HG03432 (cell line): Measurements from ENCODE around the gene RTCA.

ENCODE experiments used
- ATAC-seq: cut with Tn5 transposase; IDR thresholded peaks from one replicate; pipeline ENCODE4 v1.9.1; 2021; ENCODE audit warnings: mild to moderate bottlenecking, moderate library complexity; ENCODE audit not compliant: unreplicated experiment

Gene RTCA

DNA sequence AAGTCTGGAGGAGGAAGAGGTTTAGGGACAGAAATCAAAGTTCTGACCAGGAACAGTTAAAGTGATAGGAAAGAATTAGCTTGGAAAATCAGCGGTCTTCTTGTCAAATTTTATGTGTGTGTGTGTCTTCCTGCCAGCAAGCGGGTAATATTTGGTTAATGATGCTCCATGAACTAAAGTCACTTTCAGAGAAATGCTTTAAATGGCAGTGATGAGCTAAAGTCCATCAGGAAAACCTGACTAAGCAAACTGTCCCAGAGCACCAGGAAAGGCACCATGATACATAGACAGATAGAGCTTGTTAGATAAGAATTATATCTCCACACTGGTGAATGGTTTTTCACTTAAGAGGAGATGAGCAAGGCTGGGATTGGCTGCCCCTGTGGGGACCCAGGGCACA lies 76.3 kb downstream of the RTCA start:
- ATAC-seq = no peak
